ENCODE measurements around the gene PPTC7.
"Not testable (repeated sequence)": the region's sequence is repeated elsewhere in the genome, so short reads cannot be mapped to it uniquely, and the experiment has no call there.

PPTC7 gene

DNA sequence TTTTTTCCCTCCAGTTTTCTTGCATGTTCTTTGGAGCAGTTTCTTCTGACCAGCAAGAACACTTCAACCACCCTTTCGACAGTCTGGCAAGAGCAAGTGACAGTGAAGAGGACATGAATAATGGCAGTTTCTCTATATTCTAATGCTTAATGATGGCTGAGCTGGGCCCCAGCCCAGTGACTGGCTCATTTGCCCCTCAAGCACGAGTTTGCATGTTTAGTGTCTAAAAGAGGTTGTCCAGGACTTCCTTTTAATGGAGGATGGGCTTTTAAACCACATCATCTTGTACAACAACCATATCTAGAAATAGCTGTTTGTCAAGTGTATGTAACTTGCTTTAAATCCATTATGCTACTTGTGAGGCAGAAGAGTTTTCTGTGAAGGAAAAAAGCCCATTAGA lies 52.6 kb downstream of the PPTC7 start:
- Histone ChIP-seq H3K36me3 (ENCODE audit: low read depth) (peaks cover 33% of the 10 kb centered on the region), H3K9me3 (ENCODE audit: severe bottlenecking) (no peaks in the 10 kb centered on the region), H3K27me3 (ENCODE audit: insufficient read depth, poor library complexity, severe bottlenecking) (no peaks in the 10 kb centered on the region), H3K4me3 (ENCODE audit: severe bottlenecking) (no peak overlapping the region), H3K27ac (ENCODE audit: poor library complexity, severe bottlenecking) (no peak overlapping the region), H3K4me1 (ENCODE audit: insufficient read depth, poor library complexity, severe bottlenecking) (peaks cover 25% of the 10 kb centered on the region)
- ATAC-seq (ENCODE audit: low read depth): no peak
- no peak for DNase-seq (ENCODE audit: low spot score)
- TF ChIP-seq, protein P1, sequence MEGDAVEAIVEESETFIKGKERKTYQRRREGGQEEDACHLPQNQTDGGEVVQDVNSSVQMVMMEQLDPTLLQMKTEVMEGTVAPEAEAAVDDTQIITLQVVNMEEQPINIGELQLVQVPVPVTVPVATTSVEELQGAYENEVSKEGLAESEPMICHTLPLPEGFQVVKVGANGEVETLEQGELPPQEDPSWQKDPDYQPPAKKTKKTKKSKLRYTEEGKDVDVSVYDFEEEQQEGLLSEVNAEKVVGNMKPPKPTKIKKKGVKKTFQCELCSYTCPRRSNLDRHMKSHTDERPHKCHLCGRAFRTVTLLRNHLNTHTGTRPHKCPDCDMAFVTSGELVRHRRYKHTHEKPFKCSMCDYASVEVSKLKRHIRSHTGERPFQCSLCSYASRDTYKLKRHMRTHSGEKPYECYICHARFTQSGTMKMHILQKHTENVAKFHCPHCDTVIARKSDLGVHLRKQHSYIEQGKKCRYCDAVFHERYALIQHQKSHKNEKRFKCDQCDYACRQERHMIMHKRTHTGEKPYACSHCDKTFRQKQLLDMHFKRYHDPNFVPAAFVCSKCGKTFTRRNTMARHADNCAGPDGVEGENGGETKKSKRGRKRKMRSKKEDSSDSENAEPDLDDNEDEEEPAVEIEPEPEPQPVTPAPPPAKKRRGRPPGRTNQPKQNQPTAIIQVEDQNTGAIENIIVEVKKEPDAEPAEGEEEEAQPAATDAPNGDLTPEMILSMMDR (IDR thresholded peaks at IDR 0.05; ENCODE audit: poor library complexity, severe bottlenecking): no peak

- Histone ChIP-seq H3K4me1 (ENCODE audit: insufficient read depth, poor library complexity, severe bottlenecking) (peaks cover 18% of the 10 kb centered on the region), H3K27ac (ENCODE audit: poor library complexity, severe bottlenecking) (no peak overlapping the region), H3K4me3 (ENCODE audit: severe bottlenecking) (no peak overlapping the region), H3K27me3 (ENCODE audit: insufficient read depth, poor library complexity, severe bottlenecking) (no peaks in the 10 kb centered on the region), H3K36me3 (ENCODE audit: low read depth) (peaks cover 11% of the 10 kb centered on the region), H3K9me3 (ENCODE audit: severe bottlenecking) (no peaks in the 10 kb centered on the region)
- DNase-seq (ENCODE audit: low spot score): no peak
- no peak for ATAC-seq (ENCODE audit: low read depth)
- TF ChIP-seq, protein P1 (IDR thresholded peaks at IDR 0.05; ENCODE audit: poor library complexity, severe bottlenecking): no peak
These were observed 54.8 kb downstream of the PPTC7 start for GRCh38 chr12:110528277-110528839.

DNA sequence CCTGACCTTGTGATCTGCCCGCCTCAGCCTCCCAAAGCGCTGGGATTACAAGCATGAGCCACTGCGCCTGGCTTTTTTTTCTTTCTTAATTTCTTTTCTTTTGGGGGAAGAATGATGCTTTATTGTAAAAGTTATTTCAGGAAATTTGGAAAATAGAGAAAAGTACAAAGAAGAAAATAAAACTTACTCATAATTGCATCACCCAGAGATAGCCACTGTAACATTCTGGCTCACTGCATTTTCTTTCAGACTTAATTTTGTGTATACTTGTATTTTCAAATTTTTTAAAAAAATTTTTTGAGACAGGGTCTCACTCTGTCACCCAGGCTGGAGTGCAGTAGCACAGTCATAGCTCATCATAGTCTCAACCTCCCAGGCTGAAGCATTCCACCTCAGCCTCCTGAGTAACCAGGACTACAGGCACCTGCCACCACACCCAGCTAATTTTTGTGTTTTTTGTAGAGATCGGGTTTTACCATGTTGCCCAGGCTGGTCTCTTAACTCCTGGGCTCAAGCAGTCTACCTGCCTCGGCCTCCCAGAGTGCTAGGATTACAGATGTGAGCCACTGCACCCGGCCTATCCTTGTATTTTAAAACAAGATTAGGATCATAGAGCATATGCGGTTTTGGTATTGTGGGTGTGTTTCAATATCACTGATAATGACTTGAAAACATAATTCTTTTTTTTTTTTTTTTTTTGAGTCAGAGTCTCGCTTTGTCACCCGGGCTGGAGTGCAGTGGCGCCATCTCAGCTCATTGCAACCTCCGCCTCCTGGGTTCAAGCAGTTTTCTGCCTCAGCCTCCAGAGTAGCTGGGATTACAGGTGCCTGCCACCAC lies 62.0 kb downstream of the PPTC7 start:
- not testable (repeated sequence) for H3K4me3 ChIP-seq (ENCODE audit: severe bottlenecking); H3K27ac ChIP-seq (ENCODE audit: poor library complexity, severe bottlenecking); ATAC-seq (ENCODE audit: low read depth); DNase-seq (ENCODE audit: low spot score); H3K4me1 ChIP-seq (ENCODE audit: insufficient read depth, poor library complexity, severe bottlenecking); H3K36me3 ChIP-seq (ENCODE audit: low read depth); H3K9me3 ChIP-seq (ENCODE audit: severe bottlenecking); H3K27me3 ChIP-seq (ENCODE audit: insufficient read depth, poor library complexity, severe bottlenecking)

- not testable (repeated sequence) for ATAC-seq (ENCODE audit: low read depth); H3K36me3 ChIP-seq (ENCODE audit: low read depth); H3K4me1 ChIP-seq (ENCODE audit: insufficient read depth, poor library complexity, severe bottlenecking); DNase-seq (ENCODE audit: low spot score); H3K4me3 ChIP-seq (ENCODE audit: severe bottlenecking); H3K27ac ChIP-seq (ENCODE audit: poor library complexity, severe bottlenecking); H3K9me3 ChIP-seq (ENCODE audit: severe bottlenecking); H3K27me3 ChIP-seq (ENCODE audit: insufficient read depth, poor library complexity, severe bottlenecking)
These were observed 65.1 kb downstream of the PPTC7 start for GRCh38 chr12:110518014-110518413.

DNA sequence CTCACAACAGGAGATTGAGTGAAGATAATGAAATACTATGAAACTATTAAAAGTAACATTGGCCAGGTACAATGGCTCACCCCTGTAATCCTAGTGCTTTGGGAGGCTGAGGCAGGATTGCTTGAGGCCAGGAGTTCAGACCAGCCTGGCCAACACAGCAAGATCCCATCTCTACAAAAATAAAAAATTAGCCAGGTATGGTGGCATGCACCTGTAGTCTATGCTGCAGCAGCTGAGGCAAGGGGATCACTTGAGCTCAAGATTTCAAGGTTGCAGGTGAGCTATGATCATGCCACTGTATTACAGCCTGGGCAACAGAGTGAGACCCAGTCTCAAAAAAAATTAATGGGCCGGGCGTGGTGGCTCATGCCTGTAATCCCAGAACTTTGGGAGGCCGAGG lies 66.1 kb downstream of the PPTC7 start:
- TF ChIP-seq, protein P1 (IDR thresholded peaks at IDR 0.05; ENCODE audit: poor library complexity, severe bottlenecking): no peak
- Histone ChIP-seq H3K4me1 (ENCODE audit: insufficient read depth, poor library complexity, severe bottlenecking) (no peaks in the 10 kb centered on the region), H3K9me3 (ENCODE audit: severe bottlenecking) (no peaks in the 10 kb centered on the region), H3K4me3 (ENCODE audit: severe bottlenecking) (no peak overlapping the region), H3K27me3 (ENCODE audit: insufficient read depth, poor library complexity, severe bottlenecking) (no peaks in the 10 kb centered on the region), H3K36me3 (ENCODE audit: low read depth) (no peaks in the 10 kb centered on the region), H3K27ac (ENCODE audit: poor library complexity, severe bottlenecking) (no peak overlapping the region)
- DNase-seq (ENCODE audit: low spot score) (no peak), ATAC-seq (ENCODE audit: low read depth) (no peak)

- ATAC-seq (ENCODE audit: low read depth) (no peak), DNase-seq (ENCODE audit: low spot score) (no peak)
- Histone ChIP-seq H3K27me3 (ENCODE audit: insufficient read depth, poor library complexity, severe bottlenecking) (no peaks in the 10 kb centered on the region), H3K27ac (ENCODE audit: poor library complexity, severe bottlenecking) (no peak overlapping the region), H3K36me3 (ENCODE audit: low read depth) (no peaks in the 10 kb centered on the region), H3K4me1 (ENCODE audit: insufficient read depth, poor library complexity, severe bottlenecking) (no peaks in the 10 kb centered on the region), H3K4me3 (ENCODE audit: severe bottlenecking) (no peak overlapping the region), H3K9me3 (ENCODE audit: severe bottlenecking) (no peaks in the 10 kb centered on the region)
- TF ChIP-seq, protein P1 (IDR thresholded peaks at IDR 0.05; ENCODE audit: poor library complexity, severe bottlenecking): no peak
These were observed 68.8 kb downstream of the PPTC7 start for GRCh38 chr12:110514363-110514762.
